HG03571 (cell line): Measurements from ENCODE around the gene SPX.

Source experiments
- ATAC-seq: cut with Tn5 transposase; IDR thresholded peaks from one replicate; pipeline ENCODE4 v1.9.1; 2021; ENCODE audit not compliant: unreplicated experiment

Gene SPX

GRCh38 chr12:21538061-21538653, 12.1 kb downstream of the SPX start:
- ATAC-seq, result no peak

- ATAC-seq, result no peak
These were observed 13.7 kb downstream of the SPX start for GRCh38 chr12:21539797-21540196.

- ATAC-seq, result no peak
These were observed 15.7 kb downstream of the SPX start for GRCh38 chr12:21541773-21542172.

GRCh38 chr12:21542403-21542802, 16.3 kb downstream of the SPX start:
- no peak for ATAC-seq

GRCh38 chr12:21543151-21543550, 17.1 kb downstream of the SPX start:
- ATAC-seq, result no peak

- ATAC-seq, result no peak
These were observed 19.5 kb downstream of the SPX start for GRCh38 chr12:21545557-21545956.

- no peak for ATAC-seq
These were observed 20.6 kb downstream of the SPX start for GRCh38 chr12:21546716-21547115.

- ATAC-seq, result no peak
These were observed 21.3 kb downstream of the SPX start for GRCh38 chr12:21547437-21547836.

GRCh38 chr12:21551841-21552465, 25.9 kb downstream of the SPX start:
- no peak for ATAC-seq

GRCh38 chr12:21552635-21553328, 26.7 kb downstream of the SPX start:
- no peak for ATAC-seq

- no peak for ATAC-seq
These were observed 27.2 kb downstream of the SPX start for GRCh38 chr12:21553329-21553675.

GRCh38 chr12:21558100-21558679, 32.1 kb downstream of the SPX start:
- no peak for ATAC-seq

- no peak for ATAC-seq
These were observed 33.9 kb downstream of the SPX start for GRCh38 chr12:21559855-21560569.

- ATAC-seq, result no peak
These were observed 35.1 kb downstream of the SPX start for GRCh38 chr12:21561158-21561557.

- no peak for ATAC-seq
These were observed 36.8 kb downstream of the SPX start for GRCh38 chr12:21562859-21563258.

GRCh38 chr12:21566223-21566906, 40.3 kb downstream of the SPX start:
- ATAC-seq, result no peak

- no peak for ATAC-seq
These were observed 40.9 kb downstream of the SPX start for GRCh38 chr12:21566907-21567394.

- no peak for ATAC-seq
These were observed 42.0 kb downstream of the SPX start for GRCh38 chr12:21568115-21568514.

GRCh38 chr12:21571046-21571445, 45.0 kb downstream of the SPX start:
- ATAC-seq, result no peak

GRCh38 chr12:21573733-21574358, 47.8 kb downstream of the SPX start:
- ATAC-seq, result no peak
